B cell (primary cell): ENCODE measurements around the gene CD44. TPM values are rescaled to one million over a fixed set of nuclear protein-coding genes. Genes with fewer than 3 reads are reported as not detected.

Experiments
- ATAC-seq: fragments of 200-7000 bp; cut with Tn5 transposase; one replicate; pipeline ENCODE4 v1.10.0; 2021; ENCODE audit warnings: low read depth, mild to moderate bottlenecking, moderate number of reproducible peaks, moderate library complexity
- CTCF ChIA-PET: fragments of 350-600 bp; sonication (Branson Sonifier 250); formaldehyde crosslinking; loops from one replicate; lab custom pipeline; 2021; ENCODE audit warnings: antibody characterized with exemption, inconsistent platforms; lab: Charles Lee
- POLR2A ChIA-PET: fragments of 350-600 bp; sonication (Branson Sonifier 250); formaldehyde crosslinking; loops from one replicate; lab custom pipeline; 2021; ENCODE audit warnings: antibody characterized with exemption; lab: Charles Lee
- DNase-seq: peaks from one replicate; pipeline ENCODE4 v3.0.0; 2013
- H2AFZ ChIP-seq: 2 replicates; pipeline ENCODE4 v1.6.1; 2012; ENCODE audit warnings: mild to moderate bottlenecking, low read depth, low read length; ENCODE audit not compliant: insufficient read depth, poor library complexity, severe bottlenecking
- H3K27ac ChIP-seq, 2 donors: 1 replicate in 1 of 2; 2 replicates in 1 of 2; pipeline ENCODE4 v1.5.1; 2012 to 2013; ENCODE audit warnings: low read length in 2 of 2, mild to moderate bottlenecking in 2 of 2, moderate library complexity in 1 of 2
- H3K27me3 ChIP-seq, 4 experiments: fragments of 200-600 bp in 1 of 4; sonication (generic) in 1 of 4; replicated peaks in 1 of 4; 1 replicate in 2 of 4; 2 replicates in 2 of 4; pipeline versions ENCODE4 v1.6.1 to v1.7.0; 2013 to 2016; ENCODE audit warnings: low read length in 3 of 4, mild to moderate bottlenecking in 2 of 4, mixed read lengths in 1 of 4, moderate library complexity in 1 of 4; ENCODE audit not compliant: insufficient read depth in 4 of 4, control insufficient read depth in 3 of 4; ENCODE audit errors: control extremely low read depth in 1 of 4
- H3K36me3 ChIP-seq, 2 experiments: replicated peaks in 1 of 2; 1 replicate in 1 of 2; 2 replicates in 1 of 2; pipeline versions ENCODE4 v1.6.1 to v1.7.1; 2013; ENCODE audit warnings: low read length in 1 of 2; ENCODE audit not compliant: insufficient read depth in 2 of 2, control insufficient read depth in 1 of 2; ENCODE audit errors: control extremely low read depth in 1 of 2, extremely low read depth in 1 of 2
- H3K4me1 ChIP-seq, 2 donors: fragments of 200-600 bp in 1 of 2; sonication (generic) in 1 of 2; 1 replicate in 1 of 2; 2 replicates in 1 of 2; pipeline versions ENCODE4 v1.5.1 to v1.6.1; 2013 to 2017; ENCODE audit warnings: low read length in 2 of 2; ENCODE audit not compliant: control insufficient read depth in 2 of 2, insufficient read depth in 2 of 2
- H3K4me2 ChIP-seq: replicated peaks from 2 replicates; pipeline ENCODE3; 2012; ENCODE audit warnings: mild to moderate bottlenecking, low read depth, low read length; ENCODE audit not compliant: poor library complexity, severe bottlenecking
- H3K4me3 ChIP-seq, 5 experiments: fragments of 200-600 bp in 1 of 5; sonication (generic) in 1 of 5; 1 replicate in 3 of 5; 2 replicates in 2 of 5; pipeline versions ENCODE4 v1.5.1 to v1.7.0; 2011 to 2016; ENCODE audit warnings: low read length in 4 of 5, mild to moderate bottlenecking in 4 of 5, low read depth in 2 of 5, control low read depth in 1 of 5, moderate library complexity in 1 of 5; ENCODE audit not compliant: insufficient read depth in 1 of 5; ENCODE audit errors: control extremely low read depth in 1 of 5, extremely low read depth in 1 of 5
- H3K79me2 ChIP-seq: fragments of 200-600 bp; sonication (generic); one replicate; pipeline ENCODE4 v1.6.0; 2016; ENCODE audit warnings: low read length; ENCODE audit not compliant: control insufficient read depth, insufficient read depth
- H3K9ac ChIP-seq: fragments of 200-600 bp; sonication (generic); 2 replicates; pipeline ENCODE4 v1.6.1; 2017; ENCODE audit warnings: mild to moderate bottlenecking, low read length, moderate library complexity
- H3K9me3 ChIP-seq, 3 donors: one replicate each; pipeline versions ENCODE4 v1.6.1 to v1.7.1; 2013; ENCODE audit warnings: low read length in 2 of 3; ENCODE audit not compliant: control insufficient read depth in 2 of 3, insufficient read depth in 1 of 3; ENCODE audit errors: control extremely low read depth in 1 of 3
- H4K20me1 ChIP-seq: 2 replicates; pipeline ENCODE4 v1.6.0; 2012; ENCODE audit warnings: mild to moderate bottlenecking, low read length; ENCODE audit not compliant: insufficient read depth, control insufficient read depth, poor library complexity, severe bottlenecking
- H3K27ac Mint-ChIP-seq: one replicate; pipeline ENCODE4 v1.8.0; 2021; ENCODE audit warnings: mixed read lengths
- H3K27me3 Mint-ChIP-seq: one replicate; pipeline ENCODE4 v1.8.0; 2021; ENCODE audit warnings: mixed read lengths
- H3K4me1 Mint-ChIP-seq: one replicate; pipeline ENCODE4 v1.8.0; 2021; ENCODE audit warnings: mixed read lengths
- H3K4me3 Mint-ChIP-seq: one replicate; pipeline ENCODE4 v1.8.0; 2021; ENCODE audit warnings: mixed read lengths
- H3K9me3 Mint-ChIP-seq: one replicate; pipeline ENCODE4 v1.8.0; 2022; ENCODE audit warnings: mixed read lengths; ENCODE audit not compliant: insufficient read depth
- CTCF ChIP-seq: fragments of 200-600 bp; IDR thresholded peaks from one replicate; pipeline ENCODE4 v1.8.0; 2022; ENCODE audit warnings: antibody characterized with exemption, mild to moderate bottlenecking
- EZH2 ChIP-seq: IDR thresholded peaks from 2 replicates; pipeline ENCODE4 v1.6.1; 2012; ENCODE audit warnings: borderline replicate concordance, low read depth, mild to moderate bottlenecking, moderate library complexity, low read length; ENCODE audit not compliant: insufficient read depth, poor library complexity, severe bottlenecking
- WGBS: methylation state at CpG from one replicate; pipeline ENCODE4 v1.1.5; 2013; ENCODE audit warnings: missing lambda C conversion rate; ENCODE audit not compliant: insufficient coverage; 5-methylcytosine and 5-hydroxymethylcytosine counted together
- intact Hi-C: fragments of 100-400 bp; cut with micrococcal nuclease; formaldehyde crosslinking; loops from one replicate; pipeline ENCODE4 v1.10.0; 2022
- polyA plus RNA-seq: library from polyadenylated mRNA; depleted of rRNA; stranded (reverse); fragments of >200 nt; gene quantifications from 2 replicates; pipeline ENCODE4 v1.2.3, GENCODE V29; 2012
- total RNA-seq, 2 donors: library from RNA; stranded (reverse); fragments of 120-200 nt in 1 of 2; gene quantifications; 1 replicate in 1 of 2; 2 replicates in 1 of 2; pipeline versions ENCODE4 v1.2.3 to v1.2.4, GENCODE V29; 2013 to 2022

Gene CD44
- total and polyA plus RNA-seq, 2 donors (not counting 1 experiment from before 2014, with no cell fraction given): 261 to 896 TPM

- Mint-ChIP-seq H3K4me3 (no peak overlapping the region), H3K27ac (peak overlapping the region; percentile 67), H3K27me3 (no peaks in the 10 kb centered on the region), H3K9me3 (no peaks in the 10 kb centered on the region), H3K4me1 (peaks cover 81% of the 10 kb centered on the region)
- no peak overlapping the region for H3K9ac ChIP-seq
- ATAC-seq: no peak
- H3K79me2 ChIP-seq: peaks cover 12% of the 10 kb centered on the region
- no peaks in the 10 kb centered on the region for H3K27me3 ChIP-seq
- H3K4me3 ChIP-seq: no peak overlapping the region
- WGBS: 95% methylated on average over 6 of the region's 13 CpGs
- peaks cover 61 to 71% of the 10 kb centered on the region in 2 donors for H3K4me1 ChIP-seq
- TF ChIP-seq CTCF (no peak), EZH2 (no peak)
- POLR2A ChIA-PET: interaction anchor here (1.1 kb wide), 1 partner anchor 25 kb away, joined by 3 read pairs; no protein-coding TSS in a partner anchor
- no peaks in the 10 kb centered on the region for H3K9me3 ChIP-seq
- no peaks in the 10 kb centered on the region for H4K20me1 ChIP-seq
- CTCF ChIA-PET: interaction anchor here (0.7 to 1.5 kb wide), 4 partner anchors 11 to 82 kb away, joined by 3 to 4 read pairs (median 3); no protein-coding TSS in a partner anchor
- H3K27ac ChIP-seq: no peak overlapping the region
- DNase-seq: no peak
- H2AFZ ChIP-seq: no peak overlapping the region
- H3K36me3 ChIP-seq: no peaks in the 10 kb centered on the region
- no peak overlapping the region for H3K4me2 ChIP-seq
- intact Hi-C loops: no loop called here
These were observed 26.7 kb upstream of the CD44 start for GRCh38 chr11:35112056-35112845.

DNA sequence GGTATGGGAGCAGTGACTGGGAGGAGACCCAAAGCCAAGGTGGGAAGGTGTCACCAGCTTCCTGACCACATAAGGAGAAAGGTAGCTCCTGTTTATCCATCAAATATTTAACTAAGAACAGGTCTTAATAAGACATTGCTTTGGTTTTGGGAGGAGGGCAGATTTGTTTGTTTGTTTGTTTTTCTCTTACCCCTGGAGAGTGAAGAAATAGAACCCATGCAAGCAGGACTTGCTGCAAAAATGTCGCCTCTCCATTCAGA lies 26.2 kb upstream of the CD44 start:
- Histone ChIP-seq H3K27me3 (no peaks in the 10 kb centered on the region), H3K4me2 (no peak overlapping the region), H3K27ac (no peak overlapping the region), H3K9ac (no peak overlapping the region), H3K4me1 (peaks cover 59 to 66% of the 10 kb centered on the region in 2 donors), H3K79me2 (peaks cover 12% of the 10 kb centered on the region), H2AFZ (no peak overlapping the region), H4K20me1 (no peaks in the 10 kb centered on the region), H3K36me3 (no peaks in the 10 kb centered on the region), H3K9me3 (no peaks in the 10 kb centered on the region), H3K4me3 (no peak overlapping the region)
- H3K27me3 Mint-ChIP-seq: no peaks in the 10 kb centered on the region
- TF ChIP-seq EZH2: no peak
- no peak for TF ChIP-seq CTCF
- H3K4me1 Mint-ChIP-seq: peaks cover 81% of the 10 kb centered on the region
- no peaks in the 10 kb centered on the region for H3K9me3 Mint-ChIP-seq
- WGBS: no CpG with 5 or more reads among the region's 1 CpG
- POLR2A ChIA-PET: interaction anchor here (1.1 kb wide), 1 partner anchor 25 kb away, joined by 3 read pairs; no protein-coding TSS in a partner anchor
- intact Hi-C loops: no loop called here
- no peak for DNase-seq
- no peak for ATAC-seq
- CTCF ChIA-PET: interaction anchor here (0.7 to 1.5 kb wide), 4 partner anchors 12 to 83 kb away, joined by 3 to 4 read pairs (median 3); no protein-coding TSS in a partner anchor
- no peak overlapping the region for H3K4me3 Mint-ChIP-seq
- no peak overlapping the region for H3K27ac Mint-ChIP-seq
